Ovary (tissue), 3 donors: Measurements from ENCODE around the gene RFX1.

Experiments
- CTCF ChIP-seq, 3 donors: fragments of 450-650 bp in 2 of 3; fragments of 200-600 bp in 1 of 3; IDR thresholded peaks; one replicate each; pipeline versions ENCODE4 v1.5.1 to v1.8.0; 2016 to 2022; ENCODE audit warnings: antibody characterized with exemption in 3 of 3, mild to moderate bottlenecking in 1 of 3
- EP300 ChIP-seq: sonication (generic); formaldehyde crosslinking; IDR thresholded peaks from one replicate; pipeline ENCODE4 v1.6.1; 2017; ENCODE audit warnings: antibody characterized with exemption
- POLR2A ChIP-seq: fragments of 450-650 bp; IDR thresholded peaks from one replicate; pipeline ENCODE4 v1.6.1; 2017; ENCODE audit warnings: antibody characterized with exemption, mild to moderate bottlenecking, moderate library complexity
- donor health status: DM: no; HTN: no; CAD: no.

- TF ChIP-seq CTCF (IDR thresholded peaks at IDR 0.05), result no peak
- TF ChIP-seq EP300, result no peak
- no peak for TF ChIP-seq POLR2A
These were observed 49.8 kb downstream of the RFX1 start for GRCh38 chr19:13956365-13956744.
